Astrocyte (in vitro differentiated cells and primary cell): ENCODE results near the gene FGD4.

ENCODE experiments used
- CTCF ChIP-seq: IDR thresholded peaks from 2 replicates; pipeline ENCODE4 v1.5.1; 2011; ENCODE audit warnings: low read depth, mild to moderate bottlenecking, inconsistent platforms, low read length, moderate library complexity; ENCODE audit not compliant: insufficient read depth
- EZH2 ChIP-seq: IDR thresholded peaks from 2 replicates; pipeline ENCODE4 v1.6.1; 2012; ENCODE audit warnings: mild to moderate bottlenecking, low read length, inconsistent platforms; ENCODE audit not compliant: insufficient read depth

- TF ChIP-seq EZH2 (no peak), CTCF (no peak)
Measured at GRCh38 chr12:32627976-32628375, 228.6 kb downstream of the FGD4 start.
